NK-92 (cell line): ENCODE results near the gene LAMP1.
"Not testable (repeated sequence)": the region's sequence is repeated elsewhere in the genome, so short reads cannot be mapped to it uniquely, and the experiment has no call there.

ENCODE experiments used
- DNase-seq: peaks from one replicate; lab custom pipeline; 2025; ENCODE audit not compliant: unreplicated experiment; lab: John Stamatoyannopoulos, UW

LAMP1 gene

DNA sequence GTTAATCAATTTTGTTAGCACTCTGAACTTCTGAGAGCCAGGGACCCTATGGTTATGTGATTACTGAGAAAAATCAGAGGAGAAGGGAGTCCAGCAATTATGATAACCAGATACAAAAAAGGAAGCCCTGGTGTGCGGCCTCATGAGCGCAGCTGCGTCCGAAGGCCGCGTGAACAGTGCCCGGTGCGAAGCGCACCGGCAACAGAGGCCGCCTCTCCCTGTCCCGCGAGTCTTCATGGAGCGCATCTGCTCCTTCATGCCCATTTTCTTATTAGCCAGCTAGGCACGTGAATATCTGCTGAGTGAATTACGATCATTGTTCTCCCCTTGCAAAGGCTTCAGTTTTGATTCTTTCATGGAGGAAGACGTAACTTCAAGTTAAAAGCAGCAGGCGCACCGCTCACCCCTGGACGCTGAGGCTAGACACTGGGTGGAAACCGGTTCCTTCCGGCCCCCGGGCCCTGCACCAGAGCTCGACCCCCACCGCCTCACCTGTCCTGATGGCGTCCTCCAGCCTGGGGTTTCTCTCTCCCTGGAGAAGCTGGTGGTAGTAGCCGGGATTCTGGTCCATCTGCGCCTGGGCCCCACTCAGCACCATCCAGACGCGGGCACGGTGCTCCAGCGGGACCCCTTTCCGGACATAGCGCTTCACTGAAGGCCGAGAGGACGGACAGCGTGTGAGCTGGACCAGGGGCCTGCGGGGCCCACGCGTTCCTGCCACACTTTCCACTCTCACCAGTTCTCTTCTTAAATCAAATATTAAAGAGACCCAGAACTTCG is 58.0 kb downstream of the LAMP1 start:
- DNase-seq, result no peak

DNA sequence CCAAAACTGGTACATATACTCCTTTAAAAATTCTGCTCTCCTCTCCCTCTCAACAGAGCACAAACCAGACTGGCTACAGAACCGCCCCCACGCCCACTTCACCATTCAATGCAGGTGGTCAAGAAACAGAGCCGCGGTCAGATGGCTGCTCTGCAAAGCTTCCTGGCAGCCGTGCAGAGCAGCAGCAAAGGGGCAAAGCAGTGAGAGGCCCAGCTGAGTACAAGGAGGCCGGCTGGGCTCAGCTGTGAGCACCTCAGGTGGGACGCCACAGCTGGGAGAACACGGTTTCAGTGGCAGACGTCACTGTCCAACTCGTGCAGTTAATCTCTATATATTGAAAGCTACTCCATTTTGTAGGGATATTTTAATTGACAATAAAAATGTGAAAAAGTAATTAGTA is 58.6 kb downstream of the LAMP1 start:
- DNase-seq, result no peak

DNA sequence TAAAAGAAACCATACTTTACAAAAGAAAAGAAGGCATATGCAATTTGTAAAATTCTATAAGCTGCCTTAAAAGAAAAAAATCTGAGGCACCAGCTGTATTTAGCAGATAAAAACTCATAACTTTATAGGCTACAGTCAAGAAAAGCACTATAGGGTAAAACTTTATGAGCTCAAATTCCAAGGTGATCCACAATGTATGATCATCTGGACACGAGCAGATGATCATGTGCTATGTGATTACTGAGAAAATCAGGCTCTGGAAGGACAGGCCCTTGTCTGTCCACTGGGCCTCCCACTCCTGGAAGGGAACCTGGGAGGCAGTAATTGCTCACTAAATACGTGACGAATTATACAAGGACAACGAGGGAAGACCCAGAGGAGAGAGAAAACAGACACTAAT is 59.6 kb downstream of the LAMP1 start:
- no peak for DNase-seq

DNA sequence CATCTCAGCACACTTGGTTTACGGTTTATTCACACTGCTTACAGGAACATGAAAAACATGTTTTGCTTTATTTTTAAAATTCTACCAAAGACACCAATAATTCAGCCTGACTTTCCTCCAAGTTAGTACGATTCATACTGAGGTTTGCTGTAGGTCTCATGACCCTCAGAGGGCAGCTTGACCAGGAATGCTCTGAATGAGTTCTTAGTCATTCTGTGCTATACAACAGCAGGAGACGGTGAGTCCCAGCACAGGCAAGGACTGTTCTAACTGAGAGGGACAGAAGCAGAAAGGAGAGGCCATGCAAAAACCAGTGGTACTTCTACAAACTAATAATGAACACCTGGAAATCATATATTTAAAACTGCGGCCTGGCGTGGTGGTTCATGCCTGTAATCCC is 60.5 kb downstream of the LAMP1 start:
- no peak for DNase-seq

DNA sequence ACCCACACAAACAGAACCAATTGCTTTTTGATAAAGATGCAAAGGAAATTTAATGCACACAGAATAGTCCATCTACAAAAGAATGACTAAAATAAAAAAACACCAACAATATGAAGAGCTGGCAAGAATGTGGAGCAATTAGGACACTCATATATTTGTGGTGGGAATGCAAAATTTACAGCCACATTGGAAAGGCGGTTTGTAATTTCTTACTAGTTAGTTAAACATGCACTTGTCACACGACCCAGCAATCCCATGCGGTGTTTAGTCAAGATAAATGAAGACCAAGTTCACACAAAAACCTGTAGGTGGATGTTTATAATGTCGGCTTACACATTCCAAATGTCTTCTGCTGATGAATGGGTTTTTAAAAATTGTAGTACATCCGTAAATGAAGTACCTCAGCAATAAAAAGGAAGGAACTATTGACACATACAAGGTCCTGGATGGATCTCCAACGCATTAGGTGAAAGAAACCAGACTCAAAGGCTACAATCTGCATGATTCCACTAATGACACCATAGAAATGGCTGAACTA is 61.7 kb downstream of the LAMP1 start:
- no peak for DNase-seq

DNA sequence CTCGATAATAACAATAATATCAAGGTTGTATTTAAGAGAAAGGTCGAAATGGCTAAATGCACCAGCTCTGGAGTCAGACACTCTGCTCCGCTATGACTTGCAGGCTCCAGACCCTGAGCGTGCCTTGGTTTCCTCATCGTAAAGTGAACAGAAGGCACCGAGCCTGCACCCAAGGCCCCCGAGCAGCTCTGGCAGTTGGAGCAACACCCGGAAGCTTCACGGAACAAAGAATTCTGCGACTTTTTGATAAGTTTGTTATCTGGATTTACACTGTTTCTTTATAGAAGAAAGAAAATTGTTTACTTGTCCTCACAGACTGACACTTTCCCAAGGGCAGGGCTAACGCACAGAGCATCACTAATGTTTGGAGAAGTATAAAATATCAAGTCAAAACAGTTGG is 62.5 kb downstream of the LAMP1 start:
- DNase-seq, result no peak

DNA sequence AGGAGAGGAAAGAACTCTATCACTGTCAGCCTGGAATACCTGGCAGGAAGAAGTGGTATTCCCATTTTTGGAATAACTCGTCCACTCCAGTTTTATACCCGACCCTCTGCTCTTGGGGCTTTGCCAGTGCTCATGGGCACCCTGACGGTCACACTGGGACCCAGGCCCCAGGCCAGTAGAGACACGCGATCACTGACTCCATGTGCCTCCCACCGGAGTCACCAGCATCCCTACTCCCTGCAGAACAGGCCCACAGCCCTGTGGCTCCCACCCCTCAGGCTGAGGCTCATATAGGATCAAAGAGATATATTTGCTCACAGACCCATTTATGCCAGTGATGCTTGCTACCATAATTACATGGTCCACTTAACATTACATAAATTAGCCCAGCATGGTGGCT is 63.4 kb downstream of the LAMP1 start:
- no peak for DNase-seq

DNA sequence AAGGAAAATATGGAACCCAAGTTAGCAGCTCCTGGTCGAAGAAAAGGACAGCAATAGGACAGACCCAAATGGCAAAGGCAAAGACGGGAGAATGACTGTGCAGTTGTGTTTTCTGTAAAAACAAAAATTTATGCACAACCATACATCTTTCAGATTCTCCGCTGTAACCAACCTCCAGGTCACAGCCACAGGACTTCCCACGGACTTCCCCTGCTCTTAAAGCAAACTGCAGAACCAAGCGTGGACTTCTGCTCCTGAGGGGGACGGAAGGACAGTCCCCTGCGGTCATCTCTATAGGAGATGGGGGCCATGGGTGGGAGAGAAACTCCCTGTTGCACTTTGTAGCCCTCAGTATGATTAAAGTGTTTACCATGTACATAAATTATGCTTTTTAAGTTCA is 64.4 kb downstream of the LAMP1 start:
- no peak for DNase-seq

DNA sequence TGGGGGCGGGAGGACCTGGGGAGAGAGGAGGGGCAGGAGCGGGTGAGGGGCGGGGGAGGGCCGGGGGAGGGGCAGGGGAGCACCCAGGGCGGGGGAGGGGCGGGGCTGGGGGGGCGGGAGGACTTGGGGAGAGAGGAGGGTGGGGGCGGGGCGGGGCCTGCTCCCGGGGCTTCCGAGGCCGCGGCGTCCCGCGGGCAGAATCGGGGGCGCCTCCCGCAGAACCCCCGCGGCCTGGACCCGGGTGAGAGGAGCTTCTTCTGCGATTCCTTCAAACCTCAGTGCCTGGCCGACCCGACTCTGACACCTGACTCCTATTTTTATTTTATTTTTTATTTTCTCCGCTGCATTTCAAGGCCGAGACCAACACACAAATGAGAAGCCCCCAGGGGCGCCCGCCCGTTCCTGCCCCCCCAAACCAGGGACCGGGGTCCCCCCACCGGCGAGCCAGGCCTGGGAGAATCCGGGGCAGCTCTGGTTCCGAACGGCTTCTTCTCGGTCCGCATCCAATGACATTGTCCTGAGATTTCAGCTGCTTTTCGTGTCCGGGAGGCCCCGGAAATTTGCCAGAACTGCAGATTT is 67.4 kb downstream of the LAMP1 start:
- no peak for DNase-seq

DNA sequence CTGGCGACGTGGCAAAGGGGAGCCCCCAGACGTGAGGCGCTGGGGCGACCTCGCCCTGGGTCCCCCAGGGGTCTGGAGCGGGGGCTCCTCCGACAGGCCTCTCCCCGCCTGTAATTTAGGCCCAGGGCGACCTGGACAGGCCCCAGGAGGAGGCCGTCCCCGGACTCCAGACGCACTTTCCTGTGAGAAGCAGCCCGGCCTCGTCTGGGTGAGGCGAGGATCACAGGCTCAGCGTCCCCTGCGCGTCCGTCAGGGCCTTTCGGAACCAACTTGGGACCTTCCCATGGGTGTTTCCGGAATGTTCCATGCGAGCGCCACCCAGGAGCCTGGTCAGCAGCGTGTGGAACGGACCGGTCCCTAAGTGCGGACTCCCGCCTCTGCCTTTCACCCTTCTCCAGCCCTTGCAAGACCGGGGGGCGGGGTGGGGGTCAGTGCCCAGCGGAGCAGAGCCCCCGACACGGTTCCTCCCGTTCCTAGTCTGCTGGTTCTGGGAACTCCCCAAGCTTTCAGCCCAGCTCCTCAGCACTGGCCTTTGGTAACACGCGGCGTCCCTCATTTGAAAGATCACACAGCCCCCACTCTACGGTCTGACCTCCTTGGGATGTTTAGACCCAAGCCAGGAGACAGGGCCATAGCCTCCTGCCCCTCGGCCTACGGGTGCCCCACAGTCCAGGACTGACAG is 68.0 kb downstream of the LAMP1 start:
- DNase-seq, result no peak

DNA sequence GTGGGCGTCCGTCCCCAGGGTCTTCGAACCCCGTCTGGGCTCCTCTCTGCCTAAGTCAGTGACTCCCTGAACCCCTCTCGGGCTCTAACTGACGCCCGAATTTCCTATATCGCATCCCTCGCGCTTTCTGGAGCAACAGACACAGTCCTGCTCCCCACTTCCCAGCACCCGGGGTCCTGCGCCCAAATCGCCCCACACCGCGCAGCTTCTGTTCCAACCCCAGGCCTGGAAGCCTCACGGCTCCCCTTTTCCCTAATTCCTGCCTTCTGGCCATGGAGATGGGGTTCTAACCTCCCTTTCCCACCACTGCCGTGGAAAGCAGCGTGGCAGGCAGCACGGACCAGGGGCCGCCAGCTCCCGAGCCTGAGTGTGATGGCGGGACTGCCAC is 68.5 kb downstream of the LAMP1 start:
- no peak for DNase-seq

DNA sequence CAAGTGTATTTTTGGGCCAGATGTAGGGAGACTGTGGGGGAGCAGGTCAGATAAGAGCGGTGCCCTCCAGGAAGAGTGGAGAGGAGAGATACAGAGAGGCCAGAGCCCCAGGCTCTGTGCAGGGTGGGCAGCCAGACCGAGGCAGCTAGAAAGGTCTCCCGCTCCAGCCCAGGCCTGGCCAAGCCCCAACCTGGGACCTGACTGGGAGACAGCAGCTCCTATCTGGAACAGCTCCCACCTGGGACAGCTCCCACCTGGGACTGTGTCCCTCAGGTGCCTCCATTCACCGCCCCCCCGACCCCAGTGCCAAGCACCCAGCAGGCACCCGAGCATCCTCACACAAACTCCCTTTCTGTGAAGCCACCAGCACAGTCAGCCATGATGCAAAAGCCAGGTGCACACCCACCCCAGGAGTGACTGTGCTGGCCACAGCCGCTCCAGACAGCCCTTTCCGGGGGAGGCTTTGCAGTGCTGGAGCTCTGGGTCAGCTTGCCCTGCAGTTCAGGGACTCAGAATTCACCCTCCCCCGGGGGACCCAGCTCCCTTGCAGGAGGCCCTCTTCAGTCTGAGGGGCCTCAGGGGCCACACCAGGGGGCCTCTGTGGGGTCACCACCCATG is 69.0 kb downstream of the LAMP1 start:
- DNase-seq, result no peak

DNA sequence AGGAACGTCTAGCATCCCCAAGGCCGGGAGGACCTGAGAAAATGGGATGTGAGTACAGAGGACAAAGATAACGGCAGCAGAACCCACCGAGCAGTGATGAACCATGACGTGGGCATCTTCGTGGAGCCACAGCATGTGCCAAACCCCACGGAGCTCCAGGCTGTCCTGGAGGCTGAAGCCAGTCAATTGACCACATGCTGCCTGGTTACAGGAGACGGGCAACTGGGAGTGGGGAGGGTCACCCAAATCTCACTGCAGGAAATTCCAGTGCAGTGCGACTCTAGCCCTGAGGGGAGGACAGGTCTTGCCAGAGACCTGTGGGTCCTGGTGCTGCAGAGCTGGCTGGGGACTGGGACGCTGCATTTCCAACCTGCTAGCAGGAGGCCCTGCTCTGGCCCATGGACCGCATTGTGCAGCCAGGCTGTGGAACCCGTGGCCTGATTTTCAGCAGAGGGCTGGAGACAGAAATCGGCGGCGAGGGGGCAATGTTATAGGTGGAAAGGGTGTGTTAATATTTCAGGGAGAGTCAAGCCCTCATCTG is 70.1 kb downstream of the LAMP1 start:
- no peak for DNase-seq

DNA sequence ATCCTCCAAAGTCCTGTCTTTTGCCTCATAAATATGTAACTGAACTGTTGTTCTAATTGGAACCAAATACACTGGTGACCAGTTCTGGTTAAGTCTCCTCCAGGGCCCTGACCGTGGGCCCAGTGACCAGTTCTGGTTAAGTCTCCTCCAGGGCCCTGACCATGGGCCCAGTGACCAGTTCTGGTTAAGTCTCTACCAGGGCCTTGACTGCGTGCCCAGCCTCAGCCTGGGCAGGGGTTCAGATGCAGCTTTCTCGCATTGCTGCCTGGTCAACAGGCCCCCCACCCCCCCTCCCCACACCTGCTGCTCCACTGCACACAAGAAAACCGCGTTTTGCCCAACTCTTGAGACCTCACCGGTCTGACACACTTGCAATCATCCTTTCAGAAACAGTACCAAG is 70.7 kb downstream of the LAMP1 start:
- DNase-seq, result no peak

DNA sequence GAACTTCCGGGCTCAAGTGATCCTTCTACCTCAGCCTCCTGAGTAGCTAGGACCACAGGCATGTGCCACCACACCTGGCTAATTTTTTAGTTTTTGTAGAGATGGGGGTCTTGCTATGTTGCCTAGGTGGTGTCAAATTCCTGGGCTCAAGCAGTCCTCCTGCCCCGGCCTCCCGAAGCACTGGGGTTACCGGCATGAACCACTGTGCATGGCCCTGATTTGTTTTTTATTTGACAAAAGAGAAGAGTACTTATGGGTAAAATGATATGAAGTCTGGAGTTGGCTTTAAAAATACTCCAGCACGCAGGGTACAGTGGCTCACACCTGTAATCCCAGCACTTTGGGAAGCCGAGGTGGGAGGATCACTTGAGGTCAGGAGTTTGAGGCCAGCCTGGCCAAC is 71.3 kb downstream of the LAMP1 start:
- not testable (repeated sequence) for DNase-seq

DNA sequence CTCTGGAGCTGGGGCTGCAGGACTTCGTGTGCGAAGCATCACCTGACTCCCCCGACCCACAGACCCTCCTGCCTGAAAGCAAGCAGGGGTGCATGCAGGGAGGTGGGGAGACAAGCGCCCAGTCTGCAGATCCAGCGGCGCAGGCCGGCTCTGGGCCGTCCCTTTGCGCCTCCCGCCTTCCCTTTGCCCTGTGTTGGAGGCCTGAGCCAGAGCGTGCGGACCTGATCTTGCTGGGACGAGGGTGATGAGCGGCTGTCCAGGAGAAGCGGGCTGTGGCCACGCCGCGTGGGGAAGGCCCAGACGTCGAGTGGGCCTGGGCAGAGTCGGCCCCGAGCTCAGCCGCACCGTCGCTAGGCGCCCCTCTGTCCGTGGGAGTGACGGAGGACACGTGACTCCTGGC is 72.2 kb downstream of the LAMP1 start:
- no peak for DNase-seq

DNA sequence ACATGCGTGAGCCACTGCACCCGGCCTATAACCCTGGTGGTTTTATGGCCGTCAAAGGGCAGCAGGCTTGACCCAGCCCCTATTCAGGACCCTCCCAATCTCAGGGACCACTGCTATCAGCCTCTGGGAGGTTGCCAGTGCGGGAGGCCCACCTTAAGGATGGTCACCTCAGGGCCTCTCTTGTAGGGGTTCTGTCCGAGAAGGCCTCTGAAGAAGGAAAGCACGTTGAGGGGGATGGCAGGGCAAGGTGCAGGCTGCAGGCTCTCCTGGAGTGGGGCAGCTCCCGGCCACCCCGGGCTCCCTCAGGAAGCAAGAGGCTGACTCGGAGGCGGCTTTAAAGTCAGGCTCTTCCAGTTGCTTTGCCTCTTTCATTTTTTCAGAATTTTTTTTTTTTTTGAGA is 72.8 kb downstream of the LAMP1 start:
- no peak for DNase-seq

DNA sequence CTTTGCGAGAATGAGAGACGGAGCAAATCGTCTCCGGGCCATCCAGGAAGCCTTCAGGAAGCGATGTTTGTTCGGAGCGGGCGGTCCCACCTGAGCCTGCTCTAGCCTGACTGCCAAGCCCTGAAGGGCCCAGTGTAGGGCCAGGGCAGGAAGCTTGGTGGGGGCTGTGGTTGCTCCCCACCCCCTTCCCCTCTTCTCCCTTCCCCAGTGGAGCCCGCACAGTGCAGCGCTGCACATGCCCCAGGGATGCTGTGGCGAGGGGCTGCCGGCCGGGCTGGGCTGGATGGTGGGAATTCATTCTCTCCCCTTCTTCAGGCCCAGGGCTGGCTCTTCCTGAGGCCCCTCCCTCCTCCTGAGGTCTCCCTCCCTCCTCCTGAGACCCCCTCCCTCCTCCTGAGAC is 74.0 kb downstream of the LAMP1 start:
- no peak for DNase-seq

DNA sequence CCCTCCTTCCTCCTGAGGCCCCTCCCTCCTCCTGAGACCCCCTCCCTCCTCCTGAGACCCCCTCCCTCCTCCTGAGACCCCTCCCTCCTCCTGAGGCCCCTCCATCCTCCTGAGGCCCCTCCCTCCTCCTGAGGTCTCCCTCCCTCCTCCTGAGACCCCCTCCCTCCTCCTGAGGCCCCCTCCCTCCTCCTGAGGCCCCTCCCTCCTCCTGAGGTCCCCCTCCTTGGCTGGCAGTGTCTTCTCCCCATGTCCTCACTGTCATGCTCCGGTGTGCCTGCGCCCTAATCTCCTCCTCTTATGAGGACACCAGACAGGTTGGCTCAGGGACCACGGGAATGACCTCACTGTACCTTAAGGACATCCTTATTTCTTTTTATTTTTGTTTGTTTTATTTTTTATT is 74.7 kb downstream of the LAMP1 start:
- DNase-seq, result not testable (repeated sequence)
